GM10266 (cell line): Measurements from ENCODE around the gene ATXN1L.
"Not testable (repeated sequence)": the region's sequence is repeated elsewhere in the genome, so short reads cannot be mapped to it uniquely, and the experiment has no call there.

Experiments
- DNase-seq: peaks from one replicate; pipeline ENCODE4 v3.0.0; 2012; ENCODE audit errors: extremely low spot score
- TF ChIP-seq, protein P1 (sequence below): IDR thresholded peaks from 2 replicates; pipeline ENCODE4 v1.5.1; 2012; ENCODE audit warnings: mild to moderate bottlenecking, low read depth; ENCODE audit not compliant: control insufficient read depth, insufficient read depth; ENCODE audit errors: missing control alignments

ATXN1L gene

DNA sequence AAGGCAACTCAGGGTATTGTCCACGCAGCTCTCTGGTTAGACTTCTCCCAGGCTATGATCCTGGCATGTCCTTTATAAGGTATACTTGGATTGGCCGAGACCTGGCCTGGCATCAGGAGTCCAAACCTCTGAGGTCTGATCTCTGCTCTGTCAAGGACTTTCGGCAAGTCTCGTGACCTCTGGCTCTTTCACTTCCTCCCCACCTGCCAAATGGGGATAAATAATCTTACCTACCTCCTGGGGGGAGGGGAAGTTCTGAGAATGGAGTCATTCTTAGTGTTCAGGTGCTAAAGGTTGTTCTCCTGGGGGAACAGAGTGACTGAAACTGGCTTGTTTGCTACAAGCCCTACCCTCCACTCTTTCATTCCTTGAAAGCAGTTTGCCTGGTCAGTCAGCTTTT, 7.6 kb downstream of the ATXN1L start:
- TF ChIP-seq, protein P1, sequence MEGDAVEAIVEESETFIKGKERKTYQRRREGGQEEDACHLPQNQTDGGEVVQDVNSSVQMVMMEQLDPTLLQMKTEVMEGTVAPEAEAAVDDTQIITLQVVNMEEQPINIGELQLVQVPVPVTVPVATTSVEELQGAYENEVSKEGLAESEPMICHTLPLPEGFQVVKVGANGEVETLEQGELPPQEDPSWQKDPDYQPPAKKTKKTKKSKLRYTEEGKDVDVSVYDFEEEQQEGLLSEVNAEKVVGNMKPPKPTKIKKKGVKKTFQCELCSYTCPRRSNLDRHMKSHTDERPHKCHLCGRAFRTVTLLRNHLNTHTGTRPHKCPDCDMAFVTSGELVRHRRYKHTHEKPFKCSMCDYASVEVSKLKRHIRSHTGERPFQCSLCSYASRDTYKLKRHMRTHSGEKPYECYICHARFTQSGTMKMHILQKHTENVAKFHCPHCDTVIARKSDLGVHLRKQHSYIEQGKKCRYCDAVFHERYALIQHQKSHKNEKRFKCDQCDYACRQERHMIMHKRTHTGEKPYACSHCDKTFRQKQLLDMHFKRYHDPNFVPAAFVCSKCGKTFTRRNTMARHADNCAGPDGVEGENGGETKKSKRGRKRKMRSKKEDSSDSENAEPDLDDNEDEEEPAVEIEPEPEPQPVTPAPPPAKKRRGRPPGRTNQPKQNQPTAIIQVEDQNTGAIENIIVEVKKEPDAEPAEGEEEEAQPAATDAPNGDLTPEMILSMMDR = no peak
- DNase-seq = peak; percentile 49

DNA sequence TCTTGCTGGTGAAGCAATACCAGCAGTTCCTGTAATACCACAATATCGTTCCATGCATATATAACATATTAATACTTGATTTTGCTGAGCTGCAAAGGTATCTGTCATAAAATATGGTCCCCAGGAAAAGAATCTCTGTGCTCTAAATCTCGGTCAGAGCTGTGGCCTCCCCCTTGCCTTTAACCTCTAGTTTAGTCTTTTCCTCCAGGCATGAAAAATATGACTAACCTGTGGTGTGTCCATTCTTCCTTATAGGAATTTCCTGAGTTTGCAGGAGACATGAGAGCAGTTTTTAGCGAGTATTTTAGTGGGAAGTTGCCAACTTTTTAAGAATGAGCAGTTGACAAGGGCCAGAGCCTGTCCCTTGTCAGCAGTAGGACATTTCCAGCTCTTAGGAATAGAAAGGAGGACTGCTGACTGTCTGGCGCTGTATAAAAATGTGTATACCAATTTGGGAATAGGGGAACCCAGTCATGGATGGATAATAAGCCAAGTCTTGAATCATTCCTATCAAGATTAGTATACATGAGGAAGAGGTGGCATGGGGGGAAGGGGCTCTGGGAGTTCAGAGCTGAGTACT, 8.7 kb downstream of the ATXN1L start:
- no peak for DNase-seq
- TF ChIP-seq, protein P1 = no peak

DNA sequence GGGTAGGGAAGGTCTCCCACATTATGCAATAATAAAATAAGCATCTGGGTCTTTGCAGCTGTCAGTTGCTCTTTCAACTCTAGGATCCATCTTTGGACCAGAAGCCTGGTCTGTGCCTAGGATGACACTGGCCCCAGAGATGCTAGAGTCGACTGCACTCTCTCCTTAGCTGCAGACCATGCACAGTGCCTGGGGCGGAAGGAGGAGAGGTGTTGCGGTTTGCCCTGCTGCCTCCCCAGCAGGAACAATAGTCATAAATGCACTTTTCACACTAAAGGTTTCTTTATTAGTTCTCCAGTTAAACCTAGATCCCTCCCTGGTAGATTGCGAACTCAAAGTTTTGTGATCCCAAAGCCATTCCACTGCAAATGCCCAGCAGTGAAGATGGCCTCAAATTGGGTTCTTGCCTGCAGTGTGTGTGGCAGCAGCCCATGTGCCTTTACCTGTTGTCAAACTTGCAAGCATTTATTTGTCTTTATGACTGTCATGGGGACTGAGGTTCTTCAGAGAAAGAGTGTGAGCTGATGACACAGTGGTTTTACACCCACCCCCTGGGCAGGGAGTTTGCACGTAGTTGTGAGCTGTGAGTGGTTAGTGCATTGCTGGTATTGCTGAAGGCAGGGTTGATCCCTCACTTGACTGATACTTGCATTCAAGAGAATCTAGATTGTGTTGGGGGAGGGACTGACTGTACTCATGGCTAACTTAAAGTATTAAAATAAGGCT, 10.3 kb downstream of the ATXN1L start:
- DNase-seq = no peak
- TF ChIP-seq, protein P1 = no peak

DNA sequence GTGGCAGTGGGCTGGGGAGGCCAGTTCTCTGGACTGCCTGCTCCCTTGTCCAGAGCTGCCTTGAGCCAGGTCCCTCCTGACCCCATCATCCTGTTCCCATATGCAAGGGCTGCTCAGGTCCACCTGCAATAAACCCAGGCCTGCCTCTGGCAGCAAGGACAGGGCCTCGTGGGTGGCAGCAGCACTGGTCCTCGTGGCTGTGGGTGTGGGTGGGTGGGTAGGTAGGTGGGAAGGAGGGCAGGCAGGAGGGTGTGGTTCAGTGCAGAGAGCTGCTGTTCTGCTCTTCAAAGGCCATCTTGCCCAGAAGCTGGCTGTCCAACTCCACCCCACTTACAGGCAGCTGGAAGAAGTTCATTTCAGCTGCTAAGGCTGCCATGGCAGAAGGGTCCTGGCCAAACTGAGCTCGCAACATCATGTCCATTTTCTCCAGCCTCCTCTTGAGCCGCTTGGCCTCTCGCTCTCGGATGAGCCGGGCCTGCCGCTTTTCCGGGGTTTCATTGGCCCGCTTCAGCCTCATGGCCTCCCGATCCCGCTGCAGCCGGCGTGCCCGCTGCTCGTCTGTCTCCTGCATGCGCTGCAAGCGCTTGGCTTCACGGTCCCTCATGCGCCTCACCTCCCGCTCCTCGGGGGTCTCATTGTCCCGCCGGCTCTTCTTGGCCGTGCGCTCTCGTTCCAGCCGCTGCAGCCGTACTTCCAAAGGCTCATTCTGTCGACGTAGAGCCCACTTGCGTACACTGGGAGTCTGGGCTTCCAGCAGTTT, 14.2 kb downstream of the ATXN1L start:
- TF ChIP-seq, protein P1 = no peak
- no peak for DNase-seq

DNA sequence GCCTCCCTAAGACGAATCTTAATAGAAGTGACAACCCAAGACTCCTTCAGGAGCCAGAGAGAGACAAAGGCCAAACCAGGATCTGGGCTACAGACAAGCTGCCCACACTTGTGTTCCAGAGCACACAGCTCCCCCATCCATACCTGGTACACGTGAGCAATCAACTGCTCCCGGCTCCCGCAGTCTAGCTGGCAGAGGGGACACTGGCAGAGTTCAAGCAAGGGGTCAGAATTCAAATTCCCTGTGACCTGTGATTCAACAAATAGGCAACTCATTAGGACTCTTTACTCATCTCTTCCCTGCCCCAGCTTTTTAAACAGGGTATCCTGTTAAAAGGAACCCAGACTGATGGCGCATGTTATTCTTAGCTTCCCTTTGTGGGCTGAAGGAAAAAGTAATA, 18.2 kb downstream of the ATXN1L start:
- TF ChIP-seq, protein P1 = no peak
- DNase-seq = no peak

DNA sequence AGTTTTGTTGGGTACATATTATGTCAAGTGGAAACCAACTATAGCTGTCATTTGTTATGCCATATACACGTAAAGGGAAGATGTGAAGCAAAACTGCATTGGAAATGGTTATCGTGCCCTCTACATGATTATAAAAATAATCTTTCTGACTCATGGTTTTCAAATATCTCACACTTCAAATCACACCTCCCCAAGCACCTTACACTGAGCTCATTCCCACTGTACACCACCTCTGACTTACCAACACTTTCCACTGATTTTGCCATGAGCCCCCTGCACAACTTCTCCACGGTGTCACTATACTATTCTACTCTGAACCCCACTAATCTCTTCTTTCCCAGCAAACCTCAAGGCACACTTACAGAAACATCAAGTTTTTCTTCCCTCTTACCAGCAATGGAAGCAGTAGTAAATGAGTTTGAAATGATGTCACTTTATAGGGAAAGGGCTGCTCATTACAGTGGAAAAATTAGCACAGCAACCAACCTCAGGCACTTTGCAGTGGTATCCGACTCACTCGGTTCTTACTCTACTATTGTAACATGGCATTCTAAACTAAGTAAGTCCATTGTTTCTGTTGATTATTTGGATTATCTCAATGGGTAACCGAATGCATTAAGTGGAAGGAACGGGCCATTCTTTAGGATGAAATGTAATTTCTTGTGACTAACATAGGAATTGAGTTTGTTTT, 19.5 kb downstream of the ATXN1L start:
- DNase-seq = no peak
- TF ChIP-seq, protein P1 = no peak

DNA sequence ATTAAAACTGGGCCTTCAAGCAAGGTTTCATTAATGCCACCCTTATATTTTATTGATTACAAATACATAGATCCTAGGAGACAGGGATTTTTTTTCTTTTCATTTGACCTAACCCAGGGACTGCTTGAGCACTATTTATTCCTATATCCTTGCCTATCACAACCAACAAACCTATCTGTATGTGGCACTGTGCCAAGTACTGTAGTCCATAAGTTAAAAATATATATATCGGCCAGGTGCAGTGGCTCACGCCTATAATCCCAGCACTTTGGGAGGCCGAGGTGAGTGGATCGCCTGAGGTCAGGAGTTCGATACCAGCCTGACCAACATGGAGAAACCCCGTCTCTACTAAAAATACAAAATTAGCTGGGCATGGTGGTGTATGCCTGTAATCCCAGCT, 21.4 kb downstream of the ATXN1L start:
- not testable (repeated sequence) for DNase-seq
